Skeletal muscle tissue (tissue), 4 donors: ENCODE measurements around the gene ALPK3. TPM values are rescaled to one million over a fixed set of nuclear protein-coding genes. Genes with fewer than 3 reads are reported as not detected.

Experiments
- H3K27ac ChIP-seq: one replicate; pipeline ENCODE4 v1.7.0; 2013; ENCODE audit warnings: mild to moderate bottlenecking, low read depth, low read length, inconsistent platforms
- H3K27me3 ChIP-seq, 3 donors: one replicate each; pipeline ENCODE4 v1.7.0; 2013; ENCODE audit warnings: low read length in 3 of 3; ENCODE audit not compliant: control insufficient read depth in 3 of 3, insufficient read depth in 3 of 3
- H3K36me3 ChIP-seq, 3 donors: one replicate each; pipeline ENCODE4 v1.7.0; 2013; ENCODE audit warnings: low read length in 3 of 3; ENCODE audit not compliant: control insufficient read depth in 3 of 3, insufficient read depth in 3 of 3
- H3K4me1 ChIP-seq, 3 donors: one replicate each; pipeline ENCODE4 v1.7.0; 2013; ENCODE audit warnings: low read length in 3 of 3, mild to moderate bottlenecking in 3 of 3; ENCODE audit not compliant: control insufficient read depth in 3 of 3, insufficient read depth in 3 of 3
- H3K4me3 ChIP-seq, 3 donors: one replicate each; pipeline ENCODE4 v1.7.0; 2013; ENCODE audit warnings: low read length in 3 of 3
- H3K9ac ChIP-seq, 3 donors: one replicate each; pipeline ENCODE4 v1.7.0; 2013; ENCODE audit warnings: low read length in 3 of 3, mild to moderate bottlenecking in 3 of 3, moderate library complexity in 2 of 3, low read depth in 1 of 3
- H3K9me3 ChIP-seq, 3 donors: one replicate each; pipeline ENCODE4 v1.7.0; 2013; ENCODE audit warnings: low read length in 3 of 3; ENCODE audit not compliant: control insufficient read depth in 3 of 3
- total RNA-seq: library from RNA; depleted of rRNA; stranded (reverse); fragments of >200 nt; gene quantifications from one replicate; pipeline ENCODE4 v1.2.3, GENCODE V29; 2014
- donor health status: Osteomylitis.

ALPK3 gene
- total RNA-seq, 1 donor from 2014 or later = 33.4 TPM

GRCh38 chr15:84893607-84894006 is 76.5 kb downstream of the ALPK3 start:
- Histone ChIP-seq H3K9ac (no peak overlapping the region), H3K4me1 (no peaks in the 10 kb centered on the region), H3K27me3 (no peaks in the 10 kb centered on the region), H3K9me3 (no peaks in the 10 kb centered on the region), H3K27ac (no peak overlapping the region), H3K36me3 (no peaks in the 10 kb centered on the region), H3K4me3 (no peak overlapping the region)

- Histone ChIP-seq H3K27ac (no peak overlapping the region), H3K36me3 (no peaks in the 10 kb centered on the region), H3K9ac (no peak overlapping the region), H3K4me1 (no peaks in the 10 kb centered on the region), H3K9me3 (no peaks in the 10 kb centered on the region), H3K4me3 (no peak overlapping the region), H3K27me3 (no peaks in the 10 kb centered on the region)
Measured at GRCh38 chr15:84894736-84895425, 77.7 kb downstream of the ALPK3 start.

- no peaks in the 10 kb centered on the region for H3K27me3 ChIP-seq
- H3K4me1 ChIP-seq = peaks cover 1 to 4% (median 3%) of the 10 kb centered on the region in 3 donors
- H3K4me3 ChIP-seq = no peak overlapping the region
- H3K9ac ChIP-seq = no peak overlapping the region
- H3K36me3 ChIP-seq = no peaks in the 10 kb centered on the region
- no peaks in the 10 kb centered on the region for H3K9me3 ChIP-seq
- no peak overlapping the region for H3K27ac ChIP-seq
Measured at GRCh38 chr15:84898761-84899160, 81.6 kb downstream of the ALPK3 start.

GRCh38 chr15:84899750-84900149 is 82.6 kb downstream of the ALPK3 start:
- H3K36me3 ChIP-seq = no peaks in the 10 kb centered on the region
- H3K27ac ChIP-seq = no peak overlapping the region
- no peaks in the 10 kb centered on the region for H3K27me3 ChIP-seq
- H3K9me3 ChIP-seq = no peaks in the 10 kb centered on the region
- H3K9ac ChIP-seq = no peak overlapping the region
- no peak overlapping the region for H3K4me3 ChIP-seq
- peaks cover 11 to 14% (median 13%) of the 10 kb centered on the region in 3 donors for H3K4me1 ChIP-seq

GRCh38 chr15:84901540-84901939 is 84.4 kb downstream of the ALPK3 start:
- Histone ChIP-seq H3K4me3 (no peak overlapping the region), H3K4me1 (peaks cover 18 to 22% (median 22%) of the 10 kb centered on the region in 3 donors), H3K27ac (no peak overlapping the region), H3K9ac (no peak overlapping the region), H3K9me3 (no peaks in the 10 kb centered on the region), H3K27me3 (no peaks in the 10 kb centered on the region), H3K36me3 (no peaks in the 10 kb centered on the region)

GRCh38 chr15:84903751-84904150 is 86.6 kb downstream of the ALPK3 start:
- peak overlapping the region; percentile 59 for H3K27ac ChIP-seq
- H3K9ac ChIP-seq = peak overlapping the region in 2 of 3 donors; percentile 57 to 70
- H3K4me3 ChIP-seq = no peak overlapping the region
- H3K36me3 ChIP-seq = no peaks in the 10 kb centered on the region
- H3K9me3 ChIP-seq = no peaks in the 10 kb centered on the region
- peaks cover 18 to 22% (median 22%) of the 10 kb centered on the region in 3 donors for H3K4me1 ChIP-seq
- H3K27me3 ChIP-seq = no peaks in the 10 kb centered on the region

- H3K4me1 ChIP-seq = peaks cover 18 to 22% (median 22%) of the 10 kb centered on the region in 3 donors
- no peaks in the 10 kb centered on the region for H3K36me3 ChIP-seq
- no peaks in the 10 kb centered on the region for H3K27me3 ChIP-seq
- peak overlapping the region; percentile 59 for H3K27ac ChIP-seq
- H3K9me3 ChIP-seq = no peaks in the 10 kb centered on the region
- H3K4me3 ChIP-seq = no peak overlapping the region
- H3K9ac ChIP-seq = peak overlapping the region; percentile 3 to 70 (median 57)
Measured at GRCh38 chr15:84904419-84904818, 87.3 kb downstream of the ALPK3 start.

GRCh38 chr15:84905016-84905916 is 88.1 kb downstream of the ALPK3 start:
- Histone ChIP-seq H3K9ac (peak overlapping the region in 1 of 3 donors; percentile 57), H3K27me3 (no peaks in the 10 kb centered on the region), H3K4me1 (peaks cover 18 to 25% (median 22%) of the 10 kb centered on the region in 3 donors), H3K27ac (peak overlapping the region; percentile 59), H3K36me3 (no peaks in the 10 kb centered on the region), H3K9me3 (no peaks in the 10 kb centered on the region), H3K4me3 (no peak overlapping the region)

- Histone ChIP-seq H3K4me1 (peaks cover 39 to 47% (median 43%) of the 10 kb centered on the region in 3 donors), H3K9me3 (no peaks in the 10 kb centered on the region), H3K36me3 (no peaks in the 10 kb centered on the region), H3K27me3 (no peaks in the 10 kb centered on the region), H3K27ac (no peak overlapping the region), H3K9ac (no peak overlapping the region), H3K4me3 (no peak overlapping the region)
Measured at GRCh38 chr15:84907731-84908130, 90.6 kb downstream of the ALPK3 start.

GRCh38 chr15:84908564-84908963 is 91.4 kb downstream of the ALPK3 start:
- H3K4me3 ChIP-seq = no peak overlapping the region
- H3K36me3 ChIP-seq = no peaks in the 10 kb centered on the region
- no peaks in the 10 kb centered on the region for H3K9me3 ChIP-seq
- no peak overlapping the region for H3K9ac ChIP-seq
- H3K27ac ChIP-seq = no peak overlapping the region
- peaks cover 45 to 53% (median 49%) of the 10 kb centered on the region in 3 donors for H3K4me1 ChIP-seq
- H3K27me3 ChIP-seq = no peaks in the 10 kb centered on the region
